ENCODE measurements around the gene NOL8. TPM values are rescaled to one million over a fixed set of nuclear protein-coding genes. Genes with fewer than 3 reads are reported as not detected.

Gene NOL8
- total RNA-seq, 1 experiment from 2014 or later, result 32.2 TPM

DNA sequence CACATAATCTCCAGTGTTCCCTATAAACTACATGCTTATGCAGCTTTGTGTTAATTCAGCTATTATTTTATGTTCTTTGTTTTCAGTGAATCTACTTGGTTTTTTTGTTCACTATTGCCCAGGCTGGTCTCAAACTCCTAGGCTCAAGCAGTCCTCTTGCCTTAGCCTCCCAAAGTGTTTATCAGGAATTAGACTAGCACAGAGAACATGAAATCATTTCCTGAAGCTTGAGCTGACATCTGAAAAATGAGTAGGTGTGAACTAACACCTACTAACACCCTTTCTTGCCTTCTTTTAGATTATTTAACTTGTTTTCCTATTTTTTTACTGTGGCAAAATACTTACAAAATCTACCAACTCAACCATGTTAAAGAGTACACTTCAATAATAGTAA is 25.6 kb upstream of the NOL8 start:
- no peak overlapping the region for H3K27ac Mint-ChIP-seq
- peaks cover 42% of the 10 kb centered on the region for H3K36me3 Mint-ChIP-seq
- H3K9me3 Mint-ChIP-seq, result peaks cover 31% of the 10 kb centered on the region
- H3K4me1 Mint-ChIP-seq, result no peaks in the 10 kb centered on the region
- DNase-seq (ENCODE audit: low spot score) (no peak), ATAC-seq (no peak)
- CTCF ChIA-PET, result no interaction called here
- H3K27me3 Mint-ChIP-seq (ENCODE audit: low read depth), result no peaks in the 10 kb centered on the region
- TF ChIP-seq, protein P1, sequence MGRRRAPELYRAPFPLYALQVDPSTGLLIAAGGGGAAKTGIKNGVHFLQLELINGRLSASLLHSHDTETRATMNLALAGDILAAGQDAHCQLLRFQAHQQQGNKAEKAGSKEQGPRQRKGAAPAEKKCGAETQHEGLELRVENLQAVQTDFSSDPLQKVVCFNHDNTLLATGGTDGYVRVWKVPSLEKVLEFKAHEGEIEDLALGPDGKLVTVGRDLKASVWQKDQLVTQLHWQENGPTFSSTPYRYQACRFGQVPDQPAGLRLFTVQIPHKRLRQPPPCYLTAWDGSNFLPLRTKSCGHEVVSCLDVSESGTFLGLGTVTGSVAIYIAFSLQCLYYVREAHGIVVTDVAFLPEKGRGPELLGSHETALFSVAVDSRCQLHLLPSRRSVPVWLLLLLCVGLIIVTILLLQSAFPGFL (CRISPR knock-in tag; IDR thresholded peaks at IDR 0.05; ENCODE audit: borderline replicate concordance), result no peak
- TF ChIP-seq SP1 (CRISPR knock-in tag; conservative IDR thresholded peaks at IDR 0.05) (no peak), ZNF121 (CRISPR knock-in tag; IDR thresholded peaks at IDR 0.05) (no peak), RORB (CRISPR knock-in tag; IDR thresholded peaks at IDR 0.05) (no peak), ZNF138 (CRISPR knock-in tag; conservative IDR thresholded peaks at IDR 0.05) (no peak), JUN (CRISPR knock-in tag; IDR thresholded peaks at IDR 0.05) (no peak), EMX1 (CRISPR knock-in tag; IDR thresholded peaks at IDR 0.05) (no peak), GRHL2 (CRISPR knock-in tag; IDR thresholded peaks at IDR 0.05; ENCODE audit: insufficient replicate concordance, severe bottlenecking) (no peak)
- TF ChIP-seq, protein P2, sequence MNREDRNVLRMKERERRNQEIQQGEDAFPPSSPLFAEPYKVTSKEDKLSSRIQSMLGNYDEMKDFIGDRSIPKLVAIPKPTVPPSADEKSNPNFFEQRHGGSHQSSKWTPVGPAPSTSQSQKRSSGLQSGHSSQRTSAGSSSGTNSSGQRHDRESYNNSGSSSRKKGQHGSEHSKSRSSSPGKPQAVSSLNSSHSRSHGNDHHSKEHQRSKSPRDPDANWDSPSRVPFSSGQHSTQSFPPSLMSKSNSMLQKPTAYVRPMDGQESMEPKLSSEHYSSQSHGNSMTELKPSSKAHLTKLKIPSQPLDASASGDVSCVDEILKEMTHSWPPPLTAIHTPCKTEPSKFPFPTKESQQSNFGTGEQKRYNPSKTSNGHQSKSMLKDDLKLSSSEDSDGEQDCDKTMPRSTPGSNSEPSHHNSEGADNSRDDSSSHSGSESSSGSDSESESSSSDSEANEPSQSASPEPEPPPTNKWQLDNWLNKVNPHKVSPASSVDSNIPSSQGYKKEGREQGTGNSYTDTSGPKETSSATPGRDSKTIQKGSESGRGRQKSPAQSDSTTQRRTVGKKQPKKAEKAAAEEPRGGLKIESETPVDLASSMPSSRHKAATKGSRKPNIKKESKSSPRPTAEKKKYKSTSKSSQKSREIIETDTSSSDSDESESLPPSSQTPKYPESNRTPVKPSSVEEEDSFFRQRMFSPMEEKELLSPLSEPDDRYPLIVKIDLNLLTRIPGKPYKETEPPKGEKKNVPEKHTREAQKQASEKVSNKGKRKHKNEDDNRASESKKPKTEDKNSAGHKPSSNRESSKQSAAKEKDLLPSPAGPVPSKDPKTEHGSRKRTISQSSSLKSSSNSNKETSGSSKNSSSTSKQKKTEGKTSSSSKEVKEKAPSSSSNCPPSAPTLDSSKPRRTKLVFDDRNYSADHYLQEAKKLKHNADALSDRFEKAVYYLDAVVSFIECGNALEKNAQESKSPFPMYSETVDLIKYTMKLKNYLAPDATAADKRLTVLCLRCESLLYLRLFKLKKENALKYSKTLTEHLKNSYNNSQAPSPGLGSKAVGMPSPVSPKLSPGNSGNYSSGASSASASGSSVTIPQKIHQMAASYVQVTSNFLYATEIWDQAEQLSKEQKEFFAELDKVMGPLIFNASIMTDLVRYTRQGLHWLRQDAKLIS (CRISPR knock-in tag; IDR thresholded peaks at IDR 0.05; ENCODE audit: borderline replicate concordance), result no peak
- TF ChIP-seq, protein P3, sequence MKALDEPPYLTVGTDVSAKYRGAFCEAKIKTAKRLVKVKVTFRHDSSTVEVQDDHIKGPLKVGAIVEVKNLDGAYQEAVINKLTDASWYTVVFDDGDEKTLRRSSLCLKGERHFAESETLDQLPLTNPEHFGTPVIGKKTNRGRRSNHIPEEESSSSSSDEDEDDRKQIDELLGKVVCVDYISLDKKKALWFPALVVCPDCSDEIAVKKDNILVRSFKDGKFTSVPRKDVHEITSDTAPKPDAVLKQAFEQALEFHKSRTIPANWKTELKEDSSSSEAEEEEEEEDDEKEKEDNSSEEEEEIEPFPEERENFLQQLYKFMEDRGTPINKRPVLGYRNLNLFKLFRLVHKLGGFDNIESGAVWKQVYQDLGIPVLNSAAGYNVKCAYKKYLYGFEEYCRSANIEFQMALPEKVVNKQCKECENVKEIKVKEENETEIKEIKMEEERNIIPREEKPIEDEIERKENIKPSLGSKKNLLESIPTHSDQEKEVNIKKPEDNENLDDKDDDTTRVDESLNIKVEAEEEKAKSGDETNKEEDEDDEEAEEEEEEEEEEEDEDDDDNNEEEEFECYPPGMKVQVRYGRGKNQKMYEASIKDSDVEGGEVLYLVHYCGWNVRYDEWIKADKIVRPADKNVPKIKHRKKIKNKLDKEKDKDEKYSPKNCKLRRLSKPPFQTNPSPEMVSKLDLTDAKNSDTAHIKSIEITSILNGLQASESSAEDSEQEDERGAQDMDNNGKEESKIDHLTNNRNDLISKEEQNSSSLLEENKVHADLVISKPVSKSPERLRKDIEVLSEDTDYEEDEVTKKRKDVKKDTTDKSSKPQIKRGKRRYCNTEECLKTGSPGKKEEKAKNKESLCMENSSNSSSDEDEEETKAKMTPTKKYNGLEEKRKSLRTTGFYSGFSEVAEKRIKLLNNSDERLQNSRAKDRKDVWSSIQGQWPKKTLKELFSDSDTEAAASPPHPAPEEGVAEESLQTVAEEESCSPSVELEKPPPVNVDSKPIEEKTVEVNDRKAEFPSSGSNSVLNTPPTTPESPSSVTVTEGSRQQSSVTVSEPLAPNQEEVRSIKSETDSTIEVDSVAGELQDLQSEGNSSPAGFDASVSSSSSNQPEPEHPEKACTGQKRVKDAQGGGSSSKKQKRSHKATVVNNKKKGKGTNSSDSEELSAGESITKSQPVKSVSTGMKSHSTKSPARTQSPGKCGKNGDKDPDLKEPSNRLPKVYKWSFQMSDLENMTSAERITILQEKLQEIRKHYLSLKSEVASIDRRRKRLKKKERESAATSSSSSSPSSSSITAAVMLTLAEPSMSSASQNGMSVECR (CRISPR knock-in tag; IDR thresholded peaks at IDR 0.05; ENCODE audit: borderline replicate concordance), result no peak
- TF ChIP-seq, protein P4, sequence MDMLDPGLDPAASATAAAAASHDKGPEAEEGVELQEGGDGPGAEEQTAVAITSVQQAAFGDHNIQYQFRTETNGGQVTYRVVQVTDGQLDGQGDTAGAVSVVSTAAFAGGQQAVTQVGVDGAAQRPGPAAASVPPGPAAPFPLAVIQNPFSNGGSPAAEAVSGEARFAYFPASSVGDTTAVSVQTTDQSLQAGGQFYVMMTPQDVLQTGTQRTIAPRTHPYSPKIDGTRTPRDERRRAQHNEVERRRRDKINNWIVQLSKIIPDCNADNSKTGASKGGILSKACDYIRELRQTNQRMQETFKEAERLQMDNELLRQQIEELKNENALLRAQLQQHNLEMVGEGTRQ (CRISPR knock-in tag; IDR thresholded peaks at IDR 0.05), result no peak
- TF ChIP-seq, protein P5, sequence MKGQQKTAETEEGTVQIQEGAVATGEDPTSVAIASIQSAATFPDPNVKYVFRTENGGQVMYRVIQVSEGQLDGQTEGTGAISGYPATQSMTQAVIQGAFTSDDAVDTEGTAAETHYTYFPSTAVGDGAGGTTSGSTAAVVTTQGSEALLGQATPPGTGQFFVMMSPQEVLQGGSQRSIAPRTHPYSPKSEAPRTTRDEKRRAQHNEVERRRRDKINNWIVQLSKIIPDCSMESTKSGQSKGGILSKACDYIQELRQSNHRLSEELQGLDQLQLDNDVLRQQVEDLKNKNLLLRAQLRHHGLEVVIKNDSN (CRISPR knock-in tag; IDR thresholded peaks at IDR 0.05), result no peak
- TF ChIP-seq, protein P6, sequence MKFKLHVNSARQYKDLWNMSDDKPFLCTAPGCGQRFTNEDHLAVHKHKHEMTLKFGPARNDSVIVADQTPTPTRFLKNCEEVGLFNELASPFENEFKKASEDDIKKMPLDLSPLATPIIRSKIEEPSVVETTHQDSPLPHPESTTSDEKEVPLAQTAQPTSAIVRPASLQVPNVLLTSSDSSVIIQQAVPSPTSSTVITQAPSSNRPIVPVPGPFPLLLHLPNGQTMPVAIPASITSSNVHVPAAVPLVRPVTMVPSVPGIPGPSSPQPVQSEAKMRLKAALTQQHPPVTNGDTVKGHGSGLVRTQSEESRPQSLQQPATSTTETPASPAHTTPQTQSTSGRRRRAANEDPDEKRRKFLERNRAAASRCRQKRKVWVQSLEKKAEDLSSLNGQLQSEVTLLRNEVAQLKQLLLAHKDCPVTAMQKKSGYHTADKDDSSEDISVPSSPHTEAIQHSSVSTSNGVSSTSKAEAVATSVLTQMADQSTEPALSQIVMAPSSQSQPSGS (CRISPR knock-in tag; IDR thresholded peaks at IDR 0.05; ENCODE audit: borderline replicate concordance, low read depth), result no peak
- H3K4me3 Mint-ChIP-seq, result no peak overlapping the region
- POLR2A ChIA-PET, result interaction anchor here (0.7 kb wide), 1 partner anchor 136 kb away, joined by 6 read pairs; no protein-coding TSS in a partner anchor
